HEK293 (cell line): ENCODE results near the gene MRPL51.

ENCODE experiments used
- SCRT1 ChIP-seq: fragments of 450-650 bp; formaldehyde crosslinking; IDR thresholded peaks from 2 replicates; pipeline ENCODE4 v1.5.1; 2016; ENCODE audit warnings: missing biosample characterization, missing genetic modification characterization, borderline replicate concordance
- ZNF16 ChIP-seq: fragments of 450-650 bp; formaldehyde crosslinking; IDR thresholded peaks from 2 replicates; pipeline ENCODE4 v1.5.1; 2016; ENCODE audit warnings: low read depth, missing biosample characterization, missing genetic modification characterization
- ZNF211 ChIP-seq: fragments of 450-650 bp; formaldehyde crosslinking; IDR thresholded peaks from 2 replicates; pipeline ENCODE4 v1.5.1; 2016; ENCODE audit warnings: low read depth, missing biosample characterization, missing genetic modification characterization
- ZNF544 ChIP-seq: fragments of 450-650 bp; formaldehyde crosslinking; IDR thresholded peaks from 2 replicates; pipeline ENCODE4 v1.5.0; 2017; ENCODE audit warnings: missing biosample characterization, missing genetic modification characterization
- ZNF768 ChIP-seq: fragments of 450-650 bp; formaldehyde crosslinking; IDR thresholded peaks from 2 replicates; pipeline ENCODE4 v1.5.1; 2018; ENCODE audit warnings: missing biosample characterization, mild to moderate bottlenecking, missing genetic modification characterization
- ZNF843 ChIP-seq: fragments of 450-650 bp; formaldehyde crosslinking; IDR thresholded peaks from 2 replicates; pipeline ENCODE4 v1.5.1; 2016; ENCODE audit warnings: missing biosample characterization, missing genetic modification characterization
- TF ChIP-seq, protein P1 (sequence below): fragments of 450-650 bp; formaldehyde crosslinking; IDR thresholded peaks from 2 replicates; pipeline ENCODE4 v1.5.1; 2016; ENCODE audit warnings: missing biosample characterization, missing genetic modification characterization
- TF ChIP-seq, protein P2 (sequence below): fragments of 450-650 bp; formaldehyde crosslinking; IDR thresholded peaks from 2 replicates; pipeline ENCODE4 v1.5.1; 2017; ENCODE audit warnings: missing biosample characterization, missing genetic modification characterization
- TF ChIP-seq, protein P3 (sequence below): fragments of 450-650 bp; formaldehyde crosslinking; IDR thresholded peaks from 2 replicates; pipeline ENCODE4 v1.5.1; 2016; ENCODE audit warnings: missing biosample characterization, missing genetic modification characterization, low read depth

DNA sequence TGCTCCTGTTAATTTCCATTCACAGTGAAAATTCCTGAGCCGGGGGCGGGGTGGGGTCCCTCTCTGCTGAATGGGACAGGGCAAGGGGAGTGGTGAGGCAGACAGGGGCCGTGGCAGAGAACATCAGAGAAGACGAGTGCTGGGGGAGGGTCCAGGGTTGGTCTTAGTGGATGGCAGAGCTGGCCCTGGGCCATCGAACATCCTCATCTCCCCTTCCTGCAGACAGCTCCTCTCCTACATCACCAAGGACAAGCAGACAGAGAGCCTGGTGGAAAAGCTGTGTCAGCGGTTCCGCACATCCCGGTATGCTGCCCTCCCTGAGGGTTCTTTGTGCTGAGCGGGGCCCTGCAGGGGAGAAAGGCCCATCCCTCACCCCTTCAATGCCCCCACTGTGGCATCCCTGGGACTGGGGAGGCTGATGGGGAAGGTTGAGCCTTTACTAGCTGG, 36.3 kb upstream of the MRPL51 start:
- TF ChIP-seq ZNF544 (no peak), SCRT1 (no peak), ZNF768 (tag by site-specific recombination) (no peak), ZNF843 (tag by site-specific recombination) (no peak), ZNF211 (tag by site-specific recombination) (no peak), ZNF16 (tag by site-specific recombination) (no peak)
- TF ChIP-seq, protein P1, sequence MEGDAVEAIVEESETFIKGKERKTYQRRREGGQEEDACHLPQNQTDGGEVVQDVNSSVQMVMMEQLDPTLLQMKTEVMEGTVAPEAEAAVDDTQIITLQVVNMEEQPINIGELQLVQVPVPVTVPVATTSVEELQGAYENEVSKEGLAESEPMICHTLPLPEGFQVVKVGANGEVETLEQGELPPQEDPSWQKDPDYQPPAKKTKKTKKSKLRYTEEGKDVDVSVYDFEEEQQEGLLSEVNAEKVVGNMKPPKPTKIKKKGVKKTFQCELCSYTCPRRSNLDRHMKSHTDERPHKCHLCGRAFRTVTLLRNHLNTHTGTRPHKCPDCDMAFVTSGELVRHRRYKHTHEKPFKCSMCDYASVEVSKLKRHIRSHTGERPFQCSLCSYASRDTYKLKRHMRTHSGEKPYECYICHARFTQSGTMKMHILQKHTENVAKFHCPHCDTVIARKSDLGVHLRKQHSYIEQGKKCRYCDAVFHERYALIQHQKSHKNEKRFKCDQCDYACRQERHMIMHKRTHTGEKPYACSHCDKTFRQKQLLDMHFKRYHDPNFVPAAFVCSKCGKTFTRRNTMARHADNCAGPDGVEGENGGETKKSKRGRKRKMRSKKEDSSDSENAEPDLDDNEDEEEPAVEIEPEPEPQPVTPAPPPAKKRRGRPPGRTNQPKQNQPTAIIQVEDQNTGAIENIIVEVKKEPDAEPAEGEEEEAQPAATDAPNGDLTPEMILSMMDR (tag by site-specific recombination) = no peak
- TF ChIP-seq, protein P2, sequence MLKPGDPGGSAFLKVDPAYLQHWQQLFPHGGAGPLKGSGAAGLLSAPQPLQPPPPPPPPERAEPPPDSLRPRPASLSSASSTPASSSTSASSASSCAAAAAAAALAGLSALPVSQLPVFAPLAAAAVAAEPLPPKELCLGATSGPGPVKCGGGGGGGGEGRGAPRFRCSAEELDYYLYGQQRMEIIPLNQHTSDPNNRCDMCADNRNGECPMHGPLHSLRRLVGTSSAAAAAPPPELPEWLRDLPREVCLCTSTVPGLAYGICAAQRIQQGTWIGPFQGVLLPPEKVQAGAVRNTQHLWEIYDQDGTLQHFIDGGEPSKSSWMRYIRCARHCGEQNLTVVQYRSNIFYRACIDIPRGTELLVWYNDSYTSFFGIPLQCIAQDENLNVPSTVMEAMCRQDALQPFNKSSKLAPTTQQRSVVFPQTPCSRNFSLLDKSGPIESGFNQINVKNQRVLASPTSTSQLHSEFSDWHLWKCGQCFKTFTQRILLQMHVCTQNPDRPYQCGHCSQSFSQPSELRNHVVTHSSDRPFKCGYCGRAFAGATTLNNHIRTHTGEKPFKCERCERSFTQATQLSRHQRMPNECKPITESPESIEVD (tag by site-specific recombination) = no peak
- TF ChIP-seq, protein P3, sequence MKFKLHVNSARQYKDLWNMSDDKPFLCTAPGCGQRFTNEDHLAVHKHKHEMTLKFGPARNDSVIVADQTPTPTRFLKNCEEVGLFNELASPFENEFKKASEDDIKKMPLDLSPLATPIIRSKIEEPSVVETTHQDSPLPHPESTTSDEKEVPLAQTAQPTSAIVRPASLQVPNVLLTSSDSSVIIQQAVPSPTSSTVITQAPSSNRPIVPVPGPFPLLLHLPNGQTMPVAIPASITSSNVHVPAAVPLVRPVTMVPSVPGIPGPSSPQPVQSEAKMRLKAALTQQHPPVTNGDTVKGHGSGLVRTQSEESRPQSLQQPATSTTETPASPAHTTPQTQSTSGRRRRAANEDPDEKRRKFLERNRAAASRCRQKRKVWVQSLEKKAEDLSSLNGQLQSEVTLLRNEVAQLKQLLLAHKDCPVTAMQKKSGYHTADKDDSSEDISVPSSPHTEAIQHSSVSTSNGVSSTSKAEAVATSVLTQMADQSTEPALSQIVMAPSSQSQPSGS (tag by site-specific recombination) = no peak
